Pancreas (tissue), 10 donors: Measurements from ENCODE around the gene SGMS1. TPM values are rescaled to one million over a fixed set of nuclear protein-coding genes. Genes with fewer than 3 reads are reported as not detected.

ENCODE experiments used
- ATAC-seq, 4 donors: fragments of 200-7000 bp; cut with Tn5 transposase; one replicate each; pipeline versions ENCODE4 v1.8.0 to v1.9.1; 2020; ENCODE audit warnings: mild to moderate bottlenecking in 4 of 4, moderate library complexity in 4 of 4
- DNase-seq, 6 donors: peaks; one replicate each; pipeline ENCODE4 v3.0.0-alpha.2; 2020
- FAIRE-seq: peaks from 2 replicates; lab custom pipeline; 2012; peaks lifted over from hg19 to GRCh38; lab: Jason Lieb, UNC
- H3K27ac ChIP-seq, 4 donors: fragments of 200-600 bp; sonication (generic); 1 replicate in 3 of 4; 2 replicates in 1 of 4; pipeline versions ENCODE4 v1.5.0 to v1.8.0; 2020
- H3K27me3 ChIP-seq, 4 donors: fragments of 200-600 bp; one replicate each; pipeline ENCODE4 v1.8.0; 2021
- H3K36me3 ChIP-seq, 3 donors: fragments of 200-600 bp; sonication (generic) in 1 of 3; one replicate each; pipeline versions ENCODE4 v1.5.0 to v1.8.0; 2020 to 2021
- H3K4me1 ChIP-seq, 3 donors: fragments of 200-600 bp; one replicate each; pipeline ENCODE4 v1.8.0; 2021
- H3K4me3 ChIP-seq, 4 donors: fragments of 200-600 bp; sonication (generic) in 2 of 4; one replicate each; pipeline versions ENCODE4 v1.5.0 to v1.8.0; 2020 to 2021
- H3K9me3 ChIP-seq, 4 donors: fragments of 200-600 bp; one replicate each; pipeline ENCODE4 v1.8.0; 2021
- CTCF ChIP-seq, 4 donors: fragments of 200-600 bp; sonication (generic) in 3 of 4; IDR thresholded peaks; one replicate each; pipeline versions ENCODE4 v1.5.0 to v1.8.0; 2021; ENCODE audit warnings: antibody characterized with exemption in 4 of 4
- WGBS, 2 donors: extraction: QIAGEN DNeasy Blood & Tissue Kit; methylation state at CpG; one replicate each; pipeline ENCODE4 v1.1.7; 2013; 5-methylcytosine and 5-hydroxymethylcytosine counted together
- intact Hi-C, 3 donors: fragments of 100-400 bp; cut with DNase I; formaldehyde crosslinking; loops; one replicate each; pipeline versions ENCODE4 v1.11.1 to v1.14.2; 2022
- polyA plus RNA-seq, 2 donors: library from polyadenylated mRNA; stranded (reverse); fragments of 200-250 nt; gene quantifications; one replicate each; pipeline ENCODE4 v1.2.3, GENCODE V29; 2013
- total RNA-seq, 6 donors: library from RNA; stranded (reverse); fragmentation: NEBNext Ultra II Directional in 4 of 6; extraction: Animal tissue kit (Norgen Biotek cat#: 25700) in 4 of 6; gene quantifications; one replicate each; pipeline versions ENCODE4 v1.2.1 to v1.2.4, GENCODE V29; 2021 to 2023
- donor health status: healthy with polysubstance abuse.
- donor health status: DM: no; HTN: no; CAD: no; lungs with moderate emphysema.
- donor health status: DM: no; HTN: no; CAD: no.
- donor health status: control.
- donor health status: control.
- donor health status: Bipolar disorder and iron deficiency.
- donor health status: DM: yes; HTN: yes; CAD: no.
- donor health status: DM: no; HTN: no; CAD: no.
- donor health status: DM: no; HTN: no; CAD: no.
- donor health status: DM: yes; HTN: yes; CAD: no.

Gene SGMS1
- total and polyA plus RNA-seq, 8 donors = 4.8 to 21.6 (median 13.2) TPM

GRCh38 chr10:50406457-50407070 is 217.2 kb downstream of the SGMS1 start:
- Histone ChIP-seq H3K27me3 (no peaks in the 10 kb centered on the region), H3K27ac (no peak overlapping the region), H3K36me3 (no peaks in the 10 kb centered on the region), H3K4me3 (no peak overlapping the region), H3K9me3 (no peaks in the 10 kb centered on the region), H3K4me1 (peaks cover 3 to 11% (median 6%) of the 10 kb centered on the region in 3 donors)
- ATAC-seq (no peak), DNase-seq (no peak), FAIRE-seq (no peak)
- no peak for TF ChIP-seq CTCF (IDR thresholded peaks at IDR 0.05)
- 94 to 95% methylated on average over 2 of the region's 2 CpGs for WGBS, 2 donors
- intact Hi-C loops = no loop called here

- no peak overlapping the region for H3K27ac ChIP-seq
- peaks cover 3 to 11% (median 6%) of the 10 kb centered on the region in 3 donors for H3K4me1 ChIP-seq
- FAIRE-seq = no peak
- no peak overlapping the region for H3K4me3 ChIP-seq
- DNase-seq = no peak
- H3K27me3 ChIP-seq = no peaks in the 10 kb centered on the region
- H3K9me3 ChIP-seq = no peaks in the 10 kb centered on the region
- no peaks in the 10 kb centered on the region for H3K36me3 ChIP-seq
- intact Hi-C loops = no loop called here
- no peak for ATAC-seq
- no peak for TF ChIP-seq CTCF (IDR thresholded peaks at IDR 0.05)
Measured at GRCh38 chr10:50405723-50406122, 218.0 kb downstream of the SGMS1 start.

- WGBS, 2 donors = 70 to 71% methylated on average over 7 of the region's 7 CpGs
- ATAC-seq (peak in 1 of 4 donors; percentile 24), FAIRE-seq (no peak), DNase-seq (no peak)
- no peak overlapping the region for H3K4me3 ChIP-seq
- peaks cover 0 to 6% (median 3%) of the 10 kb centered on the region in 3 donors for H3K4me1 ChIP-seq
- H3K27ac ChIP-seq = peak overlapping the region in 1 of 4 donors; percentile 39
- H3K36me3 ChIP-seq = no peaks in the 10 kb centered on the region
- H3K9me3 ChIP-seq = no peaks in the 10 kb centered on the region
- H3K27me3 ChIP-seq = no peaks in the 10 kb centered on the region
- intact Hi-C loops = no loop called here
- TF ChIP-seq CTCF (IDR thresholded peaks at IDR 0.05) = no peak
Measured at GRCh38 chr10:50404021-50404773, 219.6 kb downstream of the SGMS1 start.

- Histone ChIP-seq H3K27me3 (no peaks in the 10 kb centered on the region), H3K27ac (peak overlapping the region in 1 of 4 donors; percentile 39), H3K4me1 (peaks cover 0 to 15% (median 3%) of the 10 kb centered on the region in 3 donors), H3K36me3 (no peaks in the 10 kb centered on the region), H3K4me3 (no peak overlapping the region), H3K9me3 (no peaks in the 10 kb centered on the region)
- intact Hi-C loops = no loop called here
- ATAC-seq (no peak), DNase-seq (no peak), FAIRE-seq (no peak)
- no peak for TF ChIP-seq CTCF (IDR thresholded peaks at IDR 0.05)
- 92% methylated on average over 6 of the region's 6 CpGs for WGBS, 2 donors
Measured at GRCh38 chr10:50403074-50403473, 220.7 kb downstream of the SGMS1 start.

GRCh38 chr10:50402466-50402865 is 221.3 kb downstream of the SGMS1 start:
- H3K9me3 ChIP-seq = no peaks in the 10 kb centered on the region
- DNase-seq (no peak), ATAC-seq (no peak), FAIRE-seq (no peak)
- TF ChIP-seq CTCF (IDR thresholded peaks at IDR 0.05) = no peak
- 91 to 100% methylated on average over 1 of the region's 1 CpG for WGBS, 2 donors
- intact Hi-C loops = no loop called here
- peaks cover 0 to 15% (median 3%) of the 10 kb centered on the region in 3 donors for H3K4me1 ChIP-seq
- H3K4me3 ChIP-seq = no peak overlapping the region
- H3K36me3 ChIP-seq = no peaks in the 10 kb centered on the region
- no peaks in the 10 kb centered on the region for H3K27me3 ChIP-seq
- H3K27ac ChIP-seq = no peak overlapping the region
